CD4-positive, alpha-beta T cell treated with Interleukin-6 for 4 hours (primary cell): ENCODE data around the gene SFMBT1.
"Not testable (repeated sequence)": the region's sequence is repeated elsewhere in the genome, so short reads cannot be mapped to it uniquely, and the experiment has no call there.

Source experiments
- DNase-seq: peaks from one replicate; pipeline ENCODE4 v3.0.0-alpha.2; 2020; ENCODE audit warnings: mixed read lengths

The SFMBT1 gene

DNA sequence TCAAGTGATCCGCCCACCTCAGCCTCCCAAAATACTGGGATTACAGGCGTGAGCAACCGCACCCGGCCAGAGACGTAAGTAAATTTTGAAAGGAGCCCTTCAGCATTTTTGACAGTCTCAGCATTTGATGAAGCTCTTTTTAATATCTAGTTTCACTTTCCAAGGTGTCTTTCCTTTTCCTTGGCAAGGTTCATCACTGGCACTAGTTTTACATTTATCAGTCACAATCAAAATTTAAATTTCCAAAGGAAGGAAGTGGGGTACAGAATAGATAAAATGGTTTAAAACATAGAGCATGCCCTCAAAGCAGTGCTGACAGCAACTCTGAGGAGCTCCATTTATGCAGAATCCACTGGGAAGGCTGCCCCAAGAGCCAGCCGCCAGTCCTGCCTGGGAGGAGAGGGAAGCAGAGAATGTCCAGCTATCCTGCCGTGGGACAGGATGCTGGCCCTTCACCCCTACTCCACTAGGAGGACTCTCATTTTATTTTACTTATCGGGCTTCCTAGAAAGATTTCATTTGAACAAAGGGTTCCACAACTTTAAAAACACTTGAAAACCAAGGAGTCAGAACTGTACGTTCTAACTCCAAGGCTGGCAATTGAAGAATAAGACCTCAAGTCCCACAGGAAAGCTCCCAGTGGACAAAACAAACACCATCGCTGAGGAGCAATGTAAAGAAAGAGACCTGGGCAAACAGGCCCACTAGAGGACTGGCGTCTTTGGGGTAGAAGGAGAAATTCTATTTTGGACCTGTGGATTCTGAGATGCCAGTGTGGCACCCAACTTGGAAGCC lies 9.9 kb downstream of the SFMBT1 start:
- DNase-seq: no peak

DNA sequence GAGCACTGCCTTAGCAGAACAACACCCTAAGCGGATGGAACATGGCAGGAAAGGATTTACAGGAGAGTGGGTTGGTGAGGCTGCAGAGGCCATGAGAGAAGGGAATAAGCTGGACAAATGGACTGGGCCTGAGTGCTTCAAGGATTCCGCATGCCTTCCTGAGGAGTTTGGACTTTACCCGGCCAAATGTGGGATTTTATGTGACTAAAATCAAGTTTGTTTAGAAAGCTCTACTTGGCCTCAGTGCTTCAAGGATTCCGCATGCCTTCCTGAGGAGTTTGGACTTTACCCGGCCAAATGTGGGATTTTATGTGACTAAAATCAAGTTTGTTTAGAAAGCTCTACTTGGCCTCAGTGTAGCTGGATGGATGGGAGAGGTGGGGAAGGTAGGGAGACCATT lies 10.9 kb downstream of the SFMBT1 start:
- DNase-seq: not testable (repeated sequence)

DNA sequence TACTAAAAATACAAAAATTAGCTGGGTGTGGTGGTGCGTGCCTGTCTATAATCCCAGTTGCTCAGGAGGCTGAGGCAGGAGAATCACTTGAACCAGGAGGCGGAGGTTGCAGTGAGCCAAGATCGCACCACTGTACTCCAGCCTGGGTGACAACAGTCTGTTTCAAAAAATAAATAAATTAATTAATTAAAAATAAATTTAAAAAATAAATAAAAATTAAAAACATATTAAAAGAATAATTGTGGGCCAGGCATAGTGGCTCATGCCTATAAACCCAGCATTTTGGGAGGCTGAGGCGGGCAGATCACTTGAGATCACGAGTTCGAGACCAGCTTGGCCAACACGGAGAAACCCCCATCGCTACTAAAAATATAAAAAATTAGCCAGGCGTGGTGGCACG lies 11.5 kb downstream of the SFMBT1 start:
- not testable (repeated sequence) for DNase-seq

GRCh38 chr3:53032609-53033008 lies 13.3 kb downstream of the SFMBT1 start:
- no peak for DNase-seq

- DNase-seq: peak; percentile 74
Observed at GRCh38 chr3:53030619-53031449, 15.0 kb downstream of the SFMBT1 start.

DNA sequence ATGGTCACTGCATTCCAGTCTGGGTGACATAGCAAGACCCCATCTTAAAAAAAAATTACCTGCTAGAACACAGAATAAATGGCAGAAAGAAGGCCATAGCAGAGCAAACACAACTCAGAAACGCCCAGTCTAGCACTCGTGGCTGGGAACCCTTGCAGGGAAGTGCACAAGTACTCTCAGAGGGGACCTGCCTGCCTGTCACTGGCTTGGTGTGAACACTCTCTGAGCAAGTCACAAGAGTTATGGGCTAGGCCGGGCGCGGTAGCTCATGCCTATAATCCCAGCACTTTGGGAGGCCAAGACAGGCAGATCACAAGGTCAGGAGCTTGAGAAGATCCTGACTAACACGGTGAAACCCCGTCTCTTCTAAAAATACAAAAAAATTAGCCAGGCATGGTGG lies 17.2 kb downstream of the SFMBT1 start:
- no peak for DNase-seq

- no peak for DNase-seq
Observed at GRCh38 chr3:53027254-53027844, 18.5 kb downstream of the SFMBT1 start.

GRCh38 chr3:53026382-53027162 lies 19.3 kb downstream of the SFMBT1 start:
- no peak for DNase-seq

DNA sequence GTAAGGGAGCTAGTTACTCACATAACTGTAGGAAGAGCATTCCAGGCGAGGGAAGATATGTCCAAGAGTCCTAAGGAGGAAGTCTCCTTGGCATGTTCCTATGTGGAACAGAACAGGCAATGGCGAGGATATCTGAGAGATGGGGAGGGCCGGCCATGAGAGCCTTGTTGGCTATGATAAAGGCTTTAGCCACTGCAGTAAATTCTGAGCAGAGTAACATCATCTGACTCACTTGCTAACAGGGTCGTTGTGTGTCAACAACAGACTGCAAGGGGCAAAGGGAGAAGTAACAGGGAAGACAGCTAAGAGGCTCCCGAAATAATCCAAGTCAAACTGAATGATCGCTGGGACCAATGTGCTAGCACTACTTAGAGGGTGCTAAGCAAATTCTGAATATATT lies 21.6 kb downstream of the SFMBT1 start:
- no peak for DNase-seq

- no peak for DNase-seq
Observed at GRCh38 chr3:53023072-53023823, 22.6 kb downstream of the SFMBT1 start.

DNA sequence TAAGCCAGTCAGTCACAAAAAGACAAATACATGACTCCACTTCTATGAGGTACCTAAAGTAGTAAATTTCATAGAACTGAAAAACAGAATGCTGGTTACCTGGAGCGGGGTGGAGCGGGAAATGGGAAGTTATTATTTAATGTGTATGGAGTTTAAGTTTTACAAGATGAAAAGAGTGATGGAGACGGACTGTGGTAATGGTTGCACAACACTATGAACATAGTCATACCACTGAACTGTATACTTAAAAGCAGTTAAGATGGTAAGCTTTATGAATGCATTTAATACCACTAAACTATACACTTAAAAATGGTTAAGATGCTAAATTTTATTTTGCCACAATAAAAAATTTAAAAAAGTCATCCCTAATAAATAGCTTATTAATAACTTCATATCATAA lies 23.2 kb downstream of the SFMBT1 start:
- no peak for DNase-seq

- DNase-seq: no peak
Observed at GRCh38 chr3:53016236-53016635, 29.6 kb downstream of the SFMBT1 start.

GRCh38 chr3:53011324-53011723 lies 34.5 kb downstream of the SFMBT1 start:
- DNase-seq: no peak

DNA sequence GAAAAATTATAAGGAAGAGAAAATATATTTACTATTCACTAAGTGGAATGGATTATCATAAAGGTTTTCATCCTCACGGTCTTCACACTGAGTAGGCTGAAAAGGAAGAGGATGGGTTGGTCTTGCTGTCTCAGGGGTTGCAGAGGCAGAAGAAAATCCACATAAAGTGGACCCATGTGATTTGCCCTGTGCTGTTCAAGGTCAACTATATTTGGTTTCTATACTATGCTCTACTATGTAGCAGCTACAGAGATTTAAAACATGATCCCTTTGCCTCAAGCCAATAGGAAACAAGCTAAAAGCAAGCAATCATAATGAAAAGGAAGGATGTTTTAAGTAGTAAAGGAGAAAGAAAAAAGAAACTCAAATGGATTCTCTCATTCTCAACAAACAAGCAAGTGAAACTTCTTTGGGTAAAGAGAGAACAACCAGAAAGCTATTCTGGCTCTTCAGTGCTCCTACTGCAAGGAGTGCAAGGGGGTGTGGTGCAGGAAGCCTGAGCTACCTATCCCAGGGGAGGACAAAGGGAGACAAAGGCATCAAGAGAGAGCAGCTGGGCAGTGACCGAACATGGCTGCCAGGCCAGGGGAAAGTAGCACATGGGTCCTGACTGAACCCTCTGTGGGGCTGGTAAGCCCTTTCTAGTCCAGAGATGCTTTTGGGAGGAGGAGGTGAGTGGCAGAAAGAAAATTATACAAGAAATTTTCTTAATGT lies 35.9 kb downstream of the SFMBT1 start:
- no peak for DNase-seq

DNA sequence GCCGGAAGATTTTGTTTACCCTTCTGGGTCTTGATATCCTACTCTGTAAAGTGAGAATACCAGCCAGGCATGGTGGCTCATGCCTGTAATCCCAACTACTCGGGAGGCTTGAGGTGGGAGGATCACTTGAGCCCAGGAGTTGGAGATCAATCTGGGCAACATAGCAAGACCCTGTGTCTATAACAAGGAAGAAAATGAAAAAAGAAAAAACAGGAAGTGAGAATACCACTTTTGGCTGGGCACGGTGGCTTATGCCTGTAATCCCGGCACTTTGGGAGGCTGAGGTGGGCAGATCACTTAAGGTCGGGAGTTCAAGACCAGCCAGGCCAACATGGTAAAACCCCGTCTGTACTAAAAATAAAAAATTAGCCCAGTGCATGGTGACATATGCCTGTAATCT lies 36.9 kb downstream of the SFMBT1 start:
- DNase-seq: no peak

DNA sequence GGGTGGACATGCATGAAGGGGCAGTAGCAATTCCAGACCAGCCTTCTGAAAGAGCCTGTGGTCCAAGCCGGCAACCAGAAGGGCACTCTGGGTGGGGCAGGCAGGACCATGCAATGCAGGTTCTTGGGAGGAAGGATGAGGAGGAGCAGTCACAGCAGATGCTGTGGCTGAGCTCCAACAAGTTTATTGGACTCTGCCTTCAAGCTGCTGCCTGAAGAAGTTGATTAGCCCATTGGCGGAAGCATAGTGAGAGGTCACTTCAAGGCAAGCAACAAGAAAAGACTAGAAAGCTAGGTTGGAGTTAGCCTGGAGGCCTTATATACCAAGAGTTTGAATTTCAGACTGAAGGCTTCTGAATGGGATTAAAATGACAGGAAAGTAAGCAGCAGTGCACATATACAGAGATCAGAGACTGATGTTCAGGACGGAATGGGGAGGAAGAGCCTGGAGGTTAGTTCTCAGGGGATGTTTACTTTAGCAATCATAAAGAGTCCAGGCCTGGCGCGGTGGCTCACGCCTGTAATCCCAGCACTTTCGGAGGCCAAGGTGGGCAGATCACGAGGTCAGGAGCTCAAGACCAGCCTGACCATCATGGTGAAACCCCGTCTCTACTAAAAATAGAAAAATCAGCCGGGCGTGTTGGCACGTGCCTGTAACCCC lies 39.9 kb downstream of the SFMBT1 start:
- DNase-seq: no peak

- DNase-seq: no peak
Observed at GRCh38 chr3:53005338-53005737, 40.5 kb downstream of the SFMBT1 start.

GRCh38 chr3:53003320-53003719 lies 42.6 kb downstream of the SFMBT1 start:
- no peak for DNase-seq

DNA sequence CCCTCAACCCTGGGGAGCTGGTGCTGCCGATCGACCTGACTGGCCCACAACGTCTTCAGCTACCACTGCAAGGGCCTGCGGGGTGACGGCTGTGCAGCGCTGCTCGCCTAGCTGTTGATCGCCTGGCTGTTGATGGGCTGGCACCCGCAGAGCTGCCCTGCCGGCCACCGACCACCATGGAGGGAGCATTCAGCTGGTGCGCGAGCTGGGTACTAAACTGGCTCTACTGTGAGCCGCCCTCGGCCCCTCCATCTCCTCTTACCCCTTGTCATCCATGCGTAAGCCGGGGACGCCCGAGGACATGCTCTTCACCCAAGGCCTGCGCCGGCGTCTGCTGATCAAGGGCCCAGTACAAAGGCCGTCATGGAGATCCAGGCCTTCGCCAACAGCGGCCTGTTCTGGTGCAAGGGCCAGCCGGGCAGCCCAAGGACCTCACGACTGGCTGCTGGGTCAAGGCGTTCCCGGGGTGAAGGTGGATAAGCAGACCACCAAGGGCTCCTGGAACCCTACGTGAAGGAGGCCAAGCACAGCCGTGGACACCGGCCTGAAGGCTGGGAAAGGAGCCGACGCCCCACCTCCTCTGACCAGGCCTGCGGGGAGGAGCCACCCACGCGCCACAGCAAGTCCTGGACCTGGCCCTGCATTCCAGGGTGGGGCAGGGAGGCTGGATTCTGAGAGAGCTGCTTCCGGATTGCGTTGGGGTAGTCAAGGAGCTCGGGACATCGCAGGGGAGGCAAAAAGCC lies 46.9 kb downstream of the SFMBT1 start:
- DNase-seq: no peak

DNA sequence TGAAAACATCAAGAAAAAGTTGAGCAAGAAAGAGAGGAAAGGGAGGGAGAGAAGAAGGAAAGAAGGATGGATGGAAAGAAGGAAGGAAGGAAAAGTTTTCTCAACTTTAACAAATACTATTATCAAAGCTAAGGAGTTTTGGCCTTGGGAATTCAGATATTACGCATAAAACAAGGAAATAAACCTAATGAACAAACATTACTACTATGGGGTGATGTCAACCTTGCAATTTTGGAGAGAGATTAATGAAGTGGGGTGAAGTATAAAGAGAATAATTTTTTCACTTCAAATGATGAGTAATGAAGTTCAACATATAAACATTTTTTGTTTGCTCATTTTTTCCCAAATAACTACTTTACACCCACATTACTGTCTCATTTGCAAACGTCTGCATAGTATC lies 55.2 kb downstream of the SFMBT1 start:
- DNase-seq: no peak
